Measurements from ENCODE around the gene MT1M. TPM values are rescaled to one million over a fixed set of nuclear protein-coding genes. Genes with fewer than 3 reads are reported as not detected.

Gene MT1M
- total and polyA plus RNA-seq, 8 donors, result 8.3 to 34.6 (median 14.6) TPM

- Histone ChIP-seq H3K9me3 (no peaks in the 10 kb centered on the region), H3K27ac (peak overlapping the region; percentile 78 to 94 (median 90)), H3K36me3 (no peaks in the 10 kb centered on the region), H3K27me3 (no peaks in the 10 kb centered on the region), H3K4me1 (peaks cover 0 to 20% (median 0%) of the 10 kb centered on the region in 3 donors), H3K4me3 (no peak overlapping the region)
- WGBS, 2 donors, result 28 to 35% methylated on average over 2 of the region's 2 CpGs
- ATAC-seq (no peak), FAIRE-seq (no peak), DNase-seq (no peak)
- TF ChIP-seq CTCF (IDR thresholded peaks at IDR 0.05), result no peak
- intact Hi-C loops (cut with DNase I), result no loop called here
These were observed 21.8 kb upstream of the MT1M start for GRCh38 chr16:56610609-56611111.

GRCh38 chr16:56611281-56611833, 21.1 kb upstream of the MT1M start:
- FAIRE-seq (no peak), ATAC-seq (peak; percentile 2 to 20 (median 12)), DNase-seq (peak in 4 of 6 donors; percentile 50 to 65 (median 59))
- Histone ChIP-seq H3K36me3 (no peaks in the 10 kb centered on the region), H3K27me3 (no peaks in the 10 kb centered on the region), H3K4me3 (no peak overlapping the region), H3K9me3 (no peaks in the 10 kb centered on the region), H3K4me1 (peaks cover 0 to 20% (median 0%) of the 10 kb centered on the region in 3 donors), H3K27ac (peak overlapping the region in 3 of 4 donors; percentile 5 to 42 (median 33))
- no peak for TF ChIP-seq CTCF (IDR thresholded peaks at IDR 0.05)
- intact Hi-C loops (cut with DNase I), result no loop called here
- 41 to 50% methylated on average over 2 of the region's 2 CpGs for WGBS, 2 donors

GRCh38 chr16:56613706-56614105, 18.8 kb upstream of the MT1M start:
- ATAC-seq, result no peak
- H3K27me3 ChIP-seq, result no peaks in the 10 kb centered on the region
- no peaks in the 10 kb centered on the region for H3K9me3 ChIP-seq
- no peaks in the 10 kb centered on the region for H3K36me3 ChIP-seq
- H3K4me3 ChIP-seq, result no peak overlapping the region
- intact Hi-C loops (cut with DNase I), result no loop called here
- peaks cover 0 to 23% (median 6%) of the 10 kb centered on the region in 3 donors for H3K4me1 ChIP-seq
- no peak for TF ChIP-seq CTCF (IDR thresholded peaks at IDR 0.05)
- H3K27ac ChIP-seq, result no peak overlapping the region
- FAIRE-seq, result no peak
- DNase-seq, result no peak

- no peak for FAIRE-seq
- ATAC-seq, result no peak
- no peaks in the 10 kb centered on the region for H3K36me3 ChIP-seq
- H3K9me3 ChIP-seq, result no peaks in the 10 kb centered on the region
- H3K27ac ChIP-seq, result no peak overlapping the region
- H3K4me1 ChIP-seq, result peaks cover 3 to 28% (median 6%) of the 10 kb centered on the region in 3 donors
- no peak overlapping the region for H3K4me3 ChIP-seq
- DNase-seq, result no peak
- no peak for TF ChIP-seq CTCF (IDR thresholded peaks at IDR 0.05)
- H3K27me3 ChIP-seq, result no peaks in the 10 kb centered on the region
- intact Hi-C loops (cut with DNase I), result no loop called here
These were observed 17.9 kb upstream of the MT1M start for GRCh38 chr16:56614549-56614991.

- peaks cover 3 to 22% (median 6%) of the 10 kb centered on the region in 3 donors for H3K4me1 ChIP-seq
- FAIRE-seq (no peak), DNase-seq (no peak), ATAC-seq (no peak)
- intact Hi-C loops (cut with DNase I), result no loop called here
- no peak for TF ChIP-seq CTCF (IDR thresholded peaks at IDR 0.05)
- H3K36me3 ChIP-seq, result no peaks in the 10 kb centered on the region
- H3K4me3 ChIP-seq, result no peak overlapping the region
- no peaks in the 10 kb centered on the region for H3K27me3 ChIP-seq
- H3K9me3 ChIP-seq, result no peaks in the 10 kb centered on the region
- no peak overlapping the region for H3K27ac ChIP-seq
- 40 to 47% methylated on average over 3 of the region's 3 CpGs for WGBS, 2 donors
These were observed 17.1 kb upstream of the MT1M start for GRCh38 chr16:56615353-56615752.
